KMS-11 (cell line): Measurements from ENCODE around the gene RUNX1.

ENCODE experiments used
- H2AFZ ChIP-seq: fragments of 200-600 bp; sonication (generic); 2 replicates; pipeline ENCODE4 v1.6.1; 2016; ENCODE audit warnings: antibody characterized with exemption, mixed run types, low read depth
- H3K27ac ChIP-seq: fragments of 200-600 bp; sonication (generic); 2 replicates; pipeline ENCODE4 v1.6.1; 2016; ENCODE audit warnings: mild to moderate bottlenecking, mixed run types
- H3K27me3 ChIP-seq: fragments of 200-600 bp; sonication (generic); 2 replicates; pipeline ENCODE4 v1.6.1; 2017; ENCODE audit warnings: mild to moderate bottlenecking, low read depth, mixed run types, moderate library complexity; ENCODE audit not compliant: insufficient read depth
- H3K36me3 ChIP-seq: fragments of 200-600 bp; sonication (generic); 2 replicates; pipeline ENCODE4 v1.6.1; 2017; ENCODE audit warnings: mild to moderate bottlenecking, mixed run types; ENCODE audit not compliant: insufficient read depth
- H3K4me1 ChIP-seq: fragments of 200-600 bp; sonication (generic); 2 replicates; pipeline ENCODE4 v1.6.1; 2016; ENCODE audit warnings: mild to moderate bottlenecking, low read depth, mixed run types; ENCODE audit not compliant: poor library complexity, severe bottlenecking
- H3K4me2 ChIP-seq: fragments of 200-600 bp; sonication (generic); 2 replicates; pipeline ENCODE4 v1.7.0; 2016; ENCODE audit warnings: mild to moderate bottlenecking, mixed run types
- H3K4me3 ChIP-seq: fragments of 200-600 bp; sonication (generic); IDR thresholded peaks from 2 replicates; pipeline ENCODE4 v1.6.1; 2017; ENCODE audit warnings: low read depth, low read length, mixed read lengths; ENCODE audit not compliant: insufficient read depth
- H3K79me2 ChIP-seq: fragments of 200-600 bp; sonication (generic); 2 replicates; pipeline ENCODE4 v1.6.1; 2016; ENCODE audit warnings: low read depth, mixed run types; ENCODE audit not compliant: insufficient read depth
- H3K9ac ChIP-seq: fragments of 200-600 bp; sonication (generic); 2 replicates; pipeline ENCODE4 v1.6.1; 2016; ENCODE audit warnings: mild to moderate bottlenecking, mixed run types
- H4K20me1 ChIP-seq: fragments of 200-600 bp; sonication (generic); 2 replicates; pipeline ENCODE4 v1.6.1; 2016; ENCODE audit warnings: mild to moderate bottlenecking, mixed run types; ENCODE audit not compliant: insufficient read depth
- CTCF ChIP-seq: fragments of 200-600 bp; sonication (generic); conservative IDR thresholded peaks from 2 replicates; pipeline ENCODE4 v1.6.1; 2017; ENCODE audit warnings: low read depth, mild to moderate bottlenecking, antibody characterized with exemption, low read length, moderate library complexity, mixed read lengths

The RUNX1 gene

DNA sequence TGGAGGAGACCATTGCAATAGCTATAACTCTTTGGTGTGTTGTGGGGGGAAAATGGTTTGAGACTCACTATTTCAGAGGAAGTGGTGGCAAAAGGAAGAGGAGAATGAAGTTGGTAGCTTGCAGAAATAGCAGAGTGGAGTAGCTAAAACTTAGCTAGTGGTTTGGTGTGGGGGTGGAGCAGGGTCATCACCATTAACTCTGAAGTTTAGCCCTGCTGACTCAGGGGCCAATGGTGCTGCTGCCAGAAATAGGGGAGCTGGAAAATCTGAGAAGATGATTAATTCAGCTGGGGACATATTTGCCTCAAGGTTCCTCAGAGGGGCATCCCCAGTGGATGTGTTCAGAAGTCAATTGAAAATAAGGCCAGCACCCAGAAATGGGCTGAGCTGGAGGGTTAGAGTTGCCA, 65.4 kb downstream of the RUNX1 start:
- H3K27ac ChIP-seq = no peak overlapping the region
- no peaks in the 10 kb centered on the region for H3K36me3 ChIP-seq
- no peak overlapping the region for H3K4me3 ChIP-seq
- H4K20me1 ChIP-seq = no peaks in the 10 kb centered on the region
- no peaks in the 10 kb centered on the region for H3K79me2 ChIP-seq
- 0 out of 2 replicates have a peak overlapping the region, but pooled peaks have one; percentile 15 for H3K4me2 ChIP-seq
- H2AFZ ChIP-seq = no peak overlapping the region
- peaks cover 8% of the 10 kb centered on the region; the same call in 1 of the 2 replicates for H3K27me3 ChIP-seq
- no peak overlapping the region for H3K9ac ChIP-seq
- no peak for TF ChIP-seq CTCF
- peaks cover 45% of the 10 kb centered on the region for H3K4me1 ChIP-seq

DNA sequence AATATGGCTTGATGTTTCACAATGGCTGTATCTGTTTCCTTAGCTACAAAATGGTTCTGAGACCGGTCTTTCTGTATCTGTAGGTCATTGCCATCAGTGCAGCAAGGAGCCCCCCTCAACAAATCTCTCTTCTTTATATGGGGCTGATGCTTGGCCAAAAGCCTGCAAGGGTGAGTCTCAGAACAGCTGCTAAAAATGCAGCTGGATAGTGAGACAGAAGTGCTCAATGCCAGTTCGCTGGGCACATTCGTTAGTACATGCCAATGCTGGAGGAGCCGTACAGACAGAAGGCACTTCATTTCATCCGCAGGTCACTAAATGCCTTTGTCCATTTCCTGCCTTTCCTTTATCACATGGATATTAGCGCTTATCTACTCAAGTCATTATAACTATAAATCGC, 67.3 kb downstream of the RUNX1 start:
- H3K79me2 ChIP-seq = no peaks in the 10 kb centered on the region
- peaks cover 30% of the 10 kb centered on the region for H3K4me1 ChIP-seq
- H3K9ac ChIP-seq = no peak overlapping the region
- no peaks in the 10 kb centered on the region for H4K20me1 ChIP-seq
- H2AFZ ChIP-seq = no peak overlapping the region
- no peak overlapping the region for H3K4me2 ChIP-seq
- no peak for TF ChIP-seq CTCF
- no peaks in the 10 kb centered on the region for H3K36me3 ChIP-seq
- H3K4me3 ChIP-seq = no peak overlapping the region
- no peak overlapping the region for H3K27ac ChIP-seq
- peaks cover 8% of the 10 kb centered on the region; the same call in 1 of the 2 replicates for H3K27me3 ChIP-seq

GRCh38 chr21:34980423-34981115, 68.5 kb downstream of the RUNX1 start:
- TF ChIP-seq CTCF = no peak
- Histone ChIP-seq H3K27me3 (peaks cover 16% of the 10 kb centered on the region; the same call in 1 of the 2 replicates), H3K4me3 (no peak overlapping the region), H3K9ac (no peak overlapping the region), H2AFZ (no peak overlapping the region), H3K4me1 (peaks cover 23% of the 10 kb centered on the region), H3K79me2 (no peaks in the 10 kb centered on the region), H4K20me1 (no peaks in the 10 kb centered on the region), H3K27ac (no peak overlapping the region), H3K4me2 (no peak overlapping the region), H3K36me3 (no peaks in the 10 kb centered on the region)

GRCh38 chr21:34979383-34979782, 69.7 kb downstream of the RUNX1 start:
- H3K36me3 ChIP-seq = no peaks in the 10 kb centered on the region
- no peak overlapping the region for H3K27ac ChIP-seq
- no peaks in the 10 kb centered on the region for H3K79me2 ChIP-seq
- H4K20me1 ChIP-seq = no peaks in the 10 kb centered on the region
- no peak overlapping the region for H2AFZ ChIP-seq
- peaks cover 33% of the 10 kb centered on the region for H3K4me1 ChIP-seq
- TF ChIP-seq CTCF = no peak
- no peak overlapping the region for H3K4me3 ChIP-seq
- no peak overlapping the region for H3K9ac ChIP-seq
- H3K4me2 ChIP-seq = no peak overlapping the region
- peaks cover 13% of the 10 kb centered on the region; the same call in 1 of the 2 replicates for H3K27me3 ChIP-seq
